ENCODE data around the gene PCDHGA2. TPM values are rescaled to one million over a fixed set of nuclear protein-coding genes. Genes with fewer than 3 reads are reported as not detected.

Gene PCDHGA2
- total and polyA plus RNA-seq, 9 of the 15 experiments (the other 6 are each of a cell fraction or from before 2014, with no cell fraction given) = 0.07 to 0.27 (median 0.15) TPM; not detected in 2

GRCh38 chr5:141356133-141356532 is 17.6 kb downstream of the PCDHGA2 start:
- Histone ChIP-seq H3K36me3 (ENCODE audit: control insufficient read depth, insufficient read depth, low read length) (no peaks in the 10 kb centered on the region), H3K79me2 (ENCODE audit: control insufficient read depth, insufficient read depth, low read length) (no peaks in the 10 kb centered on the region), H3K9me3 (replicated peaks; ENCODE audit: control insufficient read depth, insufficient read depth, low read depth, low read length) (no peaks in the 10 kb centered on the region; the same call in 1 of the 2 replicates), H4K20me1 (replicated peaks; ENCODE audit: control insufficient read depth, insufficient read depth, low read length) (no peaks in the 10 kb centered on the region), H3K27me3 (ENCODE audit: control insufficient read depth in 2 of 2, insufficient read depth in 2 of 2, low read length in 2 of 2) (peaks cover 0 to 19% of the 10 kb centered on the region in 2 experiments; a peak in 2 of 5 replicates), H3K4me3 (no peak overlapping the region), H3K9ac (ENCODE audit: insufficient read depth in 1 of 2, low read depth in 2 of 2, low read length in 2 of 2) (no peak overlapping the region), H3K9me1 (ENCODE audit: control insufficient read depth, insufficient read depth, low read length) (no peaks in the 10 kb centered on the region), H3K27ac (ENCODE audit: extremely low read depth, low read depth, low read length) (no peak overlapping the region), H2AFZ (ENCODE audit: low read depth, low read length) (no peak overlapping the region), H3K4me1 (replicated peaks in 1 of 2; ENCODE audit: control insufficient read depth in 2 of 2, insufficient read depth in 2 of 2, low read length in 2 of 2) (peaks cover 3 to 12% of the 10 kb centered on the region in 2 experiments; a peak in 3 of 5 replicates), H3K4me2 (ENCODE audit: insufficient read depth, low read length) (no peak overlapping the region)
- ChIA-PET CTCF (ENCODE audit: low intra/inter-chr PET ratio) (no interaction called here), POLR2A (interaction anchor here (1.5 kb wide), 1 partner anchor 8 kb away, joined by 3 read pairs; the partner anchor contains the start of gene PCDHGA5)
- 4% methylated on average over 5 of the region's 5 CpGs for WGBS (ENCODE audit: insufficient coverage, low coverage, missing lambda C conversion rate)
- in situ Hi-C loops (cut with MboI) = no loop called here
- no TSS peak for BruUV-seq (replicated peaks)
- DNase-seq (ENCODE audit: extremely low read depth in 1 of 4, low spot score in 3 of 4) (no peak), ATAC-seq (peak; percentile 28; the same call in 2 of the 3 replicates), FAIRE-seq (peak; percentile 19)
- intact Hi-C loops (cut with micrococcal nuclease) = no loop called here
- no peak for TF ChIP-seq NFIX (CRISPR knock-in tag; IDR thresholded peaks at IDR 0.05; ENCODE audit: low read depth)
- TF ChIP-seq FOXA3 (CRISPR knock-in tag; conservative IDR thresholded peaks at IDR 0.05 in 1 of 2, IDR thresholded peaks at IDR 0.05 in 1 of 2) = peak in 1 of 2 experiments; percentile 71; a peak in 2 of 4 replicates
- 0 out of 2 replicates have a peak, but pooled peaks have one; percentile 26 for TF ChIP-seq FOSL1 (tag; conservative IDR thresholded peaks at IDR 0.05)
- TF ChIP-seq PKNOX1 (IDR thresholded peaks at IDR 0.05) = 0 out of 2 replicates have a peak, but pooled peaks have one; percentile 13
- no peak for TF ChIP-seq TAF1 (IDR thresholded peaks at IDR 0.05; ENCODE audit: control insufficient read depth, extremely low read depth, insufficient read depth, low read length, severe bottlenecking)
- no peak for TF ChIP-seq POLR2G (IDR thresholded peaks at IDR 0.05; ENCODE audit: low read depth, low read length)
- no peak for TF ChIP-seq SNIP1 (IDR thresholded peaks at IDR 0.05; ENCODE audit: low read depth)
- TF ChIP-seq SIN3B (IDR thresholded peaks at IDR 0.05; ENCODE audit: low read depth) = no peak
- TF ChIP-seq ZNF707 (CRISPR knock-in tag; conservative IDR thresholded peaks at IDR 0.05) = no peak
- peak; percentile 16; the same call in 1 of the 2 replicates for TF ChIP-seq USF2 (CRISPR knock-in tag; IDR thresholded peaks at IDR 0.05)
- no peak for TF ChIP-seq ZNF507 (tag; conservative IDR thresholded peaks at IDR 0.05)
- no peak for TF ChIP-seq CREBBP (IDR thresholded peaks at IDR 0.05; ENCODE audit: low read depth, low read length)
- TF ChIP-seq NFE2 (IDR thresholded peaks at IDR 0.05; ENCODE audit: low read depth) = peak; percentile 28; the same call in 1 of the 2 replicates
- TF ChIP-seq L3MBTL2 (IDR thresholded peaks at IDR 0.05) = peak; percentile 58
- no peak for TF ChIP-seq PCBP2 (IDR thresholded peaks at IDR 0.05; ENCODE audit: low read depth, low read length, poor library complexity, severe bottlenecking)
- no peak for TF ChIP-seq ZNF395 (CRISPR knock-in tag; IDR thresholded peaks at IDR 0.05)
